ENCODE data around the gene LRRC9. TPM values are rescaled to one million over a fixed set of nuclear protein-coding genes. Genes with fewer than 3 reads are reported as not detected.

LRRC9 gene
- under 1 TPM in 1 of 4 donors, not detected in 3; 0.22 TPM for total RNA-seq

DNA sequence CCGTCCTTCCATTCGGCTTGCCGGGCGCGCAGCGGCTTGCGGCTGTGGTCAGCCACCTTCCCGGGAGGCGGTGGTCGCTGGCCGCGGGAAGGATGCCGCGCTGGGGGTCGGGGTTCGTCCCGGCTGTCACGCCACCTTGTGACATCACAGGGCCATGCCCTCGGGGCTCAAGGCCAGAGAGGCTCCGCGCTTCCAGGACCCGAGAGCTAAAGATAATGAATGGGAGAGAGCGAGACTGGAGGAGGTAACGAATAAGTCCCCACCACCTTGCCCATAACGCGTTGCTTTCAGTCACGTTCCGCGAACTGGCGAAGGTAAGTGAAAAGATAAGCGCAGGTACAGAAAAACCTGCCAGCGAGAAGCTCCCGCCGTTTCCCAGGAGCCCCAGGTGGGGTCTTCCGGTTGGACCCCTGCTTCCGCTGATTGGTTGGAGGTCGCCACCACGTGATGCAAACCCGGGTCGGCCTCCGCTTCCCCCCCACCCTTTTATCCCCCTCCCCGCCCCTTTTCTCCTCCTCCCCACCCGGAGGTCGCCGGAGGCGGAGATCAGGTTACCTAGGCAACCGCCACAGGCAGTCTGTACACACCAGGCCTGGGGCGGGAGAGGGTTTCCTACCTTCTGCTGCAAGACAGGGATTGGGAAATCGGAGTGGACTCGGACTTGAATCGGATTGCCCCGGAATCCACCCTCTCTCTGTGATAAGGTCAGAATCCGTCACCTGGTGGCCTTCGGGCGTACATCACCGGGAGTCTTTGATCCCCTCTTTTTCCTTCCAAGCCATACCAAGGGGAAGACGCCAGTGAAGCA is at the start of gene LRRC9:
TSS of gene LRRC9 (plus strand) at position 575 of the 808 bp plus-strand sequence.
- DNase-seq = no peak
- in situ Hi-C loops (cut with MboI; ENCODE audit: low sequenced_read_pairs in 4 of 4) = no loop called here

DNA sequence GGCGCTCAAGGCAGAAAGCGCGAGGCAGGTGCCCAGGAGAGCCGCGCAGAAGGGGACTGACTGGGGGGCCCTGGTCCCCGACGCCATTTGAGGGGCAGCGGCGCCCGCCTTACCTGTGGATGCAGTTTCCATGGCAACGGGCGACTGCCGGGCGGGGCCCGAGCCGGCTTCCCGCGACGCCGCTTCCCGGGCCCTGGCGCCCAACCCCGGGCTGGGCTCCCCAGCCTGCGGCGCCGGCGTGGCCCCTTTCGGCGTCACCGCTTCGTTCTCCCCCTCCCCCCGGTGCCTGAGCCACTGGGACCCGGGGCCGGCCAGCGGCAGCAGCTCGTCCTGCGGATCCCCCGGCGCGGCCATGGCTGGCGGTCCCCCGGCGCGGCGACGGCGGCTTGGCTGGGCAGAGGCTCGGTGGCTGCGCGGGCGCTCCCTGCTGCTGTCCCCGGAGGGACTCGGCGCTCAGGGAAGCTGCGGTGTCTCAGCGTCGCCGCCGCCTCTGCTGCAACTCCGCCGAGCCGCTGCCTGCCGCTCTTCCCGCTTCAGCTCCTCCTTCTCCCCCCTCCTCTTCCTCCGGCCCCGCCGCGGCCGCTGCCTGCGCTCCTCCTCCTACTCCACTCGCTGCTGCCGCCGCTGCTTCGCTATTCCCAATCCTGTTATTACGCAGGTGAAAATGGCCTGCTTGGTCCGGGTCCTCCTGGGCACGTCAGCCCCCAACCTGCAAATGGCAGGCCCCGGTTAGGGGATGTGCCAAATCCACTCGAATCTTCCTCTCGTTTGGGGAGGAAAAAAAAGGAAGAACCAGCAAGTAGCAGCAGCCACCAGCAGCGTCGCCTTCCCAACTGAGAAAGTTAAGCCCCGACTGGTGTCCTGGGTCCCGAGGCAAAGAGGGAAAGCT is 49.4 kb upstream of the LRRC9 start, which contains the start of gene RTN1:
TSS of gene RTN1 (minus strand) at position 500 of the 889 bp plus-strand sequence. CDS start at position 354, 146 bp downstream.
- no peaks in the 10 kb centered on the region for H3K36me3 ChIP-seq
- intact Hi-C loops (cut with DNase I; ENCODE audit: low total_unique reads) (no loop called here), in situ Hi-C loops (cut with MboI; ENCODE audit: low sequenced_read_pairs in 4 of 4) (no loop called here)
- H3K4me3 ChIP-seq = peak within 1 kb of the TSS; percentile 51 to 71 (median 56)
- H3K9me3 ChIP-seq = no peaks in the 10 kb centered on the region
- peaks cover 0 to 7% of the 10 kb centered on the region in 2 donors for H3K4me1 ChIP-seq
- peaks cover 14 to 37% (median 24%) of the 10 kb centered on the region in 3 donors for H3K27me3 ChIP-seq
- TF ChIP-seq POLR2A (IDR thresholded peaks at IDR 0.05) = no peak
- TF ChIP-seq, protein P1, sequence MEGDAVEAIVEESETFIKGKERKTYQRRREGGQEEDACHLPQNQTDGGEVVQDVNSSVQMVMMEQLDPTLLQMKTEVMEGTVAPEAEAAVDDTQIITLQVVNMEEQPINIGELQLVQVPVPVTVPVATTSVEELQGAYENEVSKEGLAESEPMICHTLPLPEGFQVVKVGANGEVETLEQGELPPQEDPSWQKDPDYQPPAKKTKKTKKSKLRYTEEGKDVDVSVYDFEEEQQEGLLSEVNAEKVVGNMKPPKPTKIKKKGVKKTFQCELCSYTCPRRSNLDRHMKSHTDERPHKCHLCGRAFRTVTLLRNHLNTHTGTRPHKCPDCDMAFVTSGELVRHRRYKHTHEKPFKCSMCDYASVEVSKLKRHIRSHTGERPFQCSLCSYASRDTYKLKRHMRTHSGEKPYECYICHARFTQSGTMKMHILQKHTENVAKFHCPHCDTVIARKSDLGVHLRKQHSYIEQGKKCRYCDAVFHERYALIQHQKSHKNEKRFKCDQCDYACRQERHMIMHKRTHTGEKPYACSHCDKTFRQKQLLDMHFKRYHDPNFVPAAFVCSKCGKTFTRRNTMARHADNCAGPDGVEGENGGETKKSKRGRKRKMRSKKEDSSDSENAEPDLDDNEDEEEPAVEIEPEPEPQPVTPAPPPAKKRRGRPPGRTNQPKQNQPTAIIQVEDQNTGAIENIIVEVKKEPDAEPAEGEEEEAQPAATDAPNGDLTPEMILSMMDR (IDR thresholded peaks at IDR 0.05 in 4 of 5, conservative IDR thresholded peaks at IDR 0.05 in 1 of 5) = no peak
- peak; percentile 19 to 20 for DNase-seq
- ATAC-seq = peak; percentile 45 to 68
- no peak within 1 kb of the TSS for H3K27ac ChIP-seq

More for the DNA sequence above, at the start of gene LRRC9:
- no peaks in the 10 kb centered on the region for H3K9me3 ChIP-seq
- no peak for TF ChIP-seq POLR2A (IDR thresholded peaks at IDR 0.05)
- TF ChIP-seq, protein P1 (IDR thresholded peaks at IDR 0.05 in 4 of 5, conservative IDR thresholded peaks at IDR 0.05 in 1 of 5) = no peak
- ATAC-seq = no peak
- no peak within 1 kb of the TSS for H3K27ac ChIP-seq
- peaks cover 8 to 9% of the 10 kb centered on the region in 2 donors for H3K4me1 ChIP-seq
- peaks cover 0 to 7% (median 6%) of the 10 kb centered on the region in 3 donors for H3K27me3 ChIP-seq
- intact Hi-C loops (cut with DNase I; ENCODE audit: low total_unique reads) = no loop called here
- H3K36me3 ChIP-seq = no peaks in the 10 kb centered on the region
- peak within 1 kb of the TSS; percentile 59 to 69 (median 64) for H3K4me3 ChIP-seq

DNA sequence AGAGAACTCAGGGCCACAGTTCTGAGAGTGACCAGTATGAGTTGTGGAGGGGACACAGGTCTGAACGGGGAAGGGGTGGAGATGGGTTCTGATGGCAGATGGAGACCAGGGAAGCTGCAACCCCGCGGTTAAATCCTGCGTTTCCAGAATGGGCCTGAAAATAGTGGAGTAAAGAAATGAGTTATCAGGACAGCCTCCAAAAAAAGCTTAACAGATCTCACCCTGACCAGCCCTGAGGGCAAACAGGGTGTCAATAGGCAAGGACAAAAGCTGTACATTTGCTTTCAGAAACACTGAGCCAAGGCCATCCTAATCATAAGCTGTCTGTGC is 48.8 kb upstream of the LRRC9 start:
- ATAC-seq (no peak), DNase-seq (no peak)
- peak overlapping the region; percentile 51 to 71 (median 56) for H3K4me3 ChIP-seq
- intact Hi-C loops (cut with DNase I; ENCODE audit: low total_unique reads) (no loop called here), in situ Hi-C loops (cut with MboI; ENCODE audit: low sequenced_read_pairs in 4 of 4) (no loop called here)
- H3K27me3 ChIP-seq = peaks cover 14 to 37% (median 24%) of the 10 kb centered on the region in 3 donors
- no peak overlapping the region for H3K27ac ChIP-seq
- TF ChIP-seq POLR2A (IDR thresholded peaks at IDR 0.05) = no peak
- TF ChIP-seq, protein P1 (IDR thresholded peaks at IDR 0.05 in 4 of 5, conservative IDR thresholded peaks at IDR 0.05 in 1 of 5) = no peak
- no peaks in the 10 kb centered on the region for H3K9me3 ChIP-seq
- peaks cover 0 to 7% of the 10 kb centered on the region in 2 donors for H3K4me1 ChIP-seq
- no peaks in the 10 kb centered on the region for H3K36me3 ChIP-seq

DNA sequence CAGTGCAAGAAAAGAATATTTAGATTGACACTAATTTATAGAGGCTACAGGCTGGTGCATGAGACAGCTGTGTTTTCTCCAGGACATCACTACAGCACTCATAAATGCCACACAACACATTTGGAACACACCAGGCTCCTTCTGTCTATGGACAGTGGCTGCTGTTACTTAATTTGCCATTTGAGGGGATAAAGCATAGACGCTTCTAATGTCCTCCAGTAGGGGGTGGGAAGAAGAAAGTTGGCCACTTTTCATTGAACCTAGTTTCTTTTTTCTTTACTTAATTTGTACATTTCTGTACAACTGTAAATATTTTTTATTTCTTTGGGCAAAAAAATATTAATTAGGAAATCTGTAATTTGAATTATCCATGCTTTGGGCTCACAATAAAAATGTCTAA is 37.0 kb upstream of the LRRC9 start:
- Histone ChIP-seq H3K9me3 (no peaks in the 10 kb centered on the region), H3K4me1 (no peaks in the 10 kb centered on the region), H3K36me3 (no peaks in the 10 kb centered on the region), H3K27ac (no peak overlapping the region), H3K4me3 (no peak overlapping the region), H3K27me3 (no peaks in the 10 kb centered on the region)
- TF ChIP-seq POLR2A (IDR thresholded peaks at IDR 0.05) = no peak
- intact Hi-C loops (cut with DNase I; ENCODE audit: low total_unique reads) (no loop called here), in situ Hi-C loops (cut with MboI; ENCODE audit: low sequenced_read_pairs in 4 of 4) (no loop called here)
- no peak for DNase-seq
- no peak for ATAC-seq

DNA sequence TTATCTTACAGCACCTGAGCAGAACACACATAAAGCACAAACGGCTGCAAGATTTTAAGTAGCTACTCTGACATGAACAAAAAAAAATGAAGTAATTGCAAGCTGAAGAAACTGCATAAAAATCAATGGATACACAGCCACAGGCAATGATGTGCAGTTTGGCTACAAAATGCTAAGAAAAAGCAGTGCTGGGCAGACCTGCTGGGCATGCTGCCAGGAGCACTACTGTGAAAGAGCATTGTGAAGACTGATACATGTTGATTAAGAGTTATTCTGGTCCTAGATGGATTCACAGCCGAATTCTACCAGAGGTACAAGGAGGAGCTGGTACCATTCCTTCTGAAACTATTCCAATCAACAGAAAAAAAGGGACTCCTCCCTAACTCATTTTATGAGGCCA is 29.3 kb upstream of the LRRC9 start:
- Histone ChIP-seq H3K36me3 (no peaks in the 10 kb centered on the region), H3K9me3 (no peaks in the 10 kb centered on the region), H3K27me3 (no peaks in the 10 kb centered on the region), H3K4me1 (no peaks in the 10 kb centered on the region), H3K4me3 (no peak overlapping the region), H3K27ac (no peak overlapping the region)
- no peak for TF ChIP-seq POLR2A (IDR thresholded peaks at IDR 0.05)
- TF ChIP-seq, protein P1 (IDR thresholded peaks at IDR 0.05 in 4 of 5, conservative IDR thresholded peaks at IDR 0.05 in 1 of 5) = no peak
- ATAC-seq (no peak), DNase-seq (no peak)
- in situ Hi-C loops (cut with MboI; ENCODE audit: low sequenced_read_pairs in 4 of 4) (no loop called here), intact Hi-C loops (cut with DNase I; ENCODE audit: low total_unique reads) (no loop called here)

Measured in gastrocnemius medialis (tissue), 4 donors.